GM21367 (cell line): ENCODE measurements around the gene ULK4.
"Not testable (repeated sequence)": the region's sequence is repeated elsewhere in the genome, so short reads cannot be mapped to it uniquely, and the experiment has no call there.

Experiments
- ATAC-seq: cut with Tn5 transposase; IDR thresholded peaks from one replicate; pipeline ENCODE4 v1.9.1; 2021; ENCODE audit not compliant: unreplicated experiment

ULK4 gene

DNA sequence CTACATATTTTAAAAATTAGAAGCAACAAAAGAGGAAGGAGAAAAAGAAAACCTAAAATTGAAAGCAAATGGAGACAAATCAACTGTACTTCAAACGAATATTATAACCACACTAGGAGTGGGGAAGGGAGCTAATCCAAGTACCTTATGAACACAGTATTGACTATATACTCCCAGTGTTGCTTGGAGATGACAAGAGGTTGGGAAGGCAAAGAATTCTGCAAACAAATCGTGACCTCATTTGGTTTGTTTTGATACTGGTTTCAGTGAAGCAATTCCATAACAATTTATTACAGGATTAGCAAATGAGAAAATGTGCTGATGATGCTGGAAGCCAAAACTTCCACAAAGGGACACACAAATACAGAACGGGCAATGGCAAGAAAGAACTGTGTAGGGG is 268.1 kb downstream of the ULK4 start:
- no peak for ATAC-seq

DNA sequence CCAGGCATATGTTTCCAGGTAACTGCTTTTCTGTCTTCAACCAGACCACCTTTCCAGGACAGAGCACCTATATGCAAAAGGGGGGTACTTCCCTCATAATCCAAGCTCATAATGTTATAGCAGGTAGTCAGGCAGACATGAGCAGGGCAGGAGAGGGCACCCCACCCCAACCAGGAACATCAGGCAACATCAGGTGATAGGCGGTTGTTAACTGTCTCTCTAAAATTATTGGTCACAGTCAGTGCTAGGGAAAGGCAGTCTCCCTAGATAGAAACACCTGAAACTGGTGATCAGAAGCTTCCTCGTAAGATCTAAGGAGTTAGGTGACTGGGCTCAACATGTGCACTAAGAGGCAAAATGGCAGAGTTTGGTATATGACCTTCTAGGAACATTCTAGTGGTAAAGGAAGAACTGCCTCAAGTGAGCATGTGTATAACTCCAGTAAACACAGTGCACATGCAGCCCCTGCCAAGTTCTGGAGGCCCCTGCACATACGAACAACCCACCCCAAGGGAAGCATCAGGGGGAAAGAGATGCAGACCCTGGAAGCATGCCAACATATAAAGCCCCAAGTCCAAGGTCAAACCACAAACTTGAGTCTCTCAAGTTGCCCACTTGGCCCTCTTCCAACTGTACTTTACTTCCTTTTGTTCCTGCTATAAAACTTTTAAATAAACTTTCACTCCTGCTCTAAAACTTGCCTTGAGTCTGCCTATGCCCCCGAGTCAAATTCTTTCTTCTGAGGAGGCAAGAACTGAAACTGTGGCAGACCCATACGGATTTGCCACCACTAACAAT is 270.9 kb downstream of the ULK4 start:
- ATAC-seq, result no peak

DNA sequence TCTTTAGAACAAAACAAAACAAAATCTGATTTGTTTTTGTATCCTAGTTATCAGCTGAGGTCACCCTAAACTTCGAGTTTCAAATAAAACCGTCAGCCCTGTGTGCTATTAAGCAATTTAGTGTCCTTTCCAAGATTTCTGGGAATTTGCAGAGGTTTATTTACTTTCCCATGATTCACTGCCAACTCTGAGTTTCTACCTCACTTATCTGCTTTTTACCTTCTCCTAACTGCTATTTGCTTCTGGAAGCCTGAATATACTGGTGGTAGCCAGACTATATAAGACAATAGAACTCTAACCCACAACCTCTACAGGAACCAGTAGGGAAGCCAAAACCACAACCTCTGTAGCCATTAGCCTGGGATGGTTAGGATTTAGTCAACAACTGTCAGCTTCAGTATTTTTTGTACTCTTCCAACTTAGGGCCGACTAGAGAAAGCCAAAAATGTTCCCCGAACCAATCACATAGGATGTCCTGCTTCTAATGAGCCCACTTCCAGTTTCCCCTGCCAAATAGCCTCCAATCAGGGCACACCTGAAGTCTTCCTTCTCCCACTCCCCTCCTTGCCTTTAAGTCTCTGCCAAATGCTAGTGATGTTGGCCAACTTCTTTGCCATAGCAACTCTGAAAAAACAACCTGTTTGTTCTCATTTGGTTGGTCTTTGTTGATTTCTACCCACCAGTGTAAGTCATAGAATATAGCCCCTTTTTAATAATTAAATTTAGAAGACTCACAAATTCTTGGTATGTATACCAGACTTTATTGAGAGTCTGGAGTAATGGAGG is 273.1 kb downstream of the ULK4 start:
- no peak for ATAC-seq

DNA sequence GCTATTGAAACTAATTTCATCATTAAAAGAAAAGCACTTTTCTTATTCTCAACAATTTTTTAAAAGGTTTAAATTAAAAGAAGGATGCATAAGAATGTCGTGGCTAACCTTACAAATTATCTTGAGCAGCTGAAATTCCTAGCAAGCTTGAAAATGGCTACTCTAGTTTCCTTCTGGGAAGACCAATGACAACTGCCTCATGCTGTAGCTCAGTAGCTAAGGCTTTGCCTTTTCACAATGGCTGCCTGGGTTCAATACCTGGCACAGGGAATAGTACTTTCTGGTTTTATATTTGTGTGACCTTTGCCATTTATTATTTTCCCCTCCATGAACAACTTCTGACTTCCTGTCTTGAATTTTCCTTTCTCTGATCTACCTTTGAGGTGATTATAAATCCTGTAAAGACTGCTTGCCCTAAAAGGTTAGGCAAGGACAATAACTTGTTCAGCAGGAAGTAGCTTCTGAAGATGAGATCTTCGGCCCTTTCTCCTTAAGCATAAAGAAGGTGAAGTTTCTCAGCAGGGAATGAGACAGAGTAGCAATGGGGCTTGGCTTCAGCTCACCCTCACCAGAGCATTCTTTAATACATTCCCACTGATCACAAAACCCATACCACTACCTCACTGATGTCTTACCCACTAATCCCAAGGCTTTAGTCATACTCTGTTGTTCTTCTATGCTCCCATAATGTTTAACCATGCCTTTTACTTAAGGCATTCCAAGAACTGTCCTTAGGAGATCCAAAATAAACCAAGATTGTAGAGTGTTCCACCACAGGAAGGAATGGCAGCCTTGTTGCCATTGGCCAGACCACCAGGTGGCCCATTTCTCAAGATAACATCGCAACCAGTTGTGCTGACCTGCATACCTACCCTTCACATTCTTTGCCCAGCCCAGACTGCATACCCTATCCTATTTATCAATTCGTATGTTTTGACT is 276.8 kb downstream of the ULK4 start:
- no peak for ATAC-seq

DNA sequence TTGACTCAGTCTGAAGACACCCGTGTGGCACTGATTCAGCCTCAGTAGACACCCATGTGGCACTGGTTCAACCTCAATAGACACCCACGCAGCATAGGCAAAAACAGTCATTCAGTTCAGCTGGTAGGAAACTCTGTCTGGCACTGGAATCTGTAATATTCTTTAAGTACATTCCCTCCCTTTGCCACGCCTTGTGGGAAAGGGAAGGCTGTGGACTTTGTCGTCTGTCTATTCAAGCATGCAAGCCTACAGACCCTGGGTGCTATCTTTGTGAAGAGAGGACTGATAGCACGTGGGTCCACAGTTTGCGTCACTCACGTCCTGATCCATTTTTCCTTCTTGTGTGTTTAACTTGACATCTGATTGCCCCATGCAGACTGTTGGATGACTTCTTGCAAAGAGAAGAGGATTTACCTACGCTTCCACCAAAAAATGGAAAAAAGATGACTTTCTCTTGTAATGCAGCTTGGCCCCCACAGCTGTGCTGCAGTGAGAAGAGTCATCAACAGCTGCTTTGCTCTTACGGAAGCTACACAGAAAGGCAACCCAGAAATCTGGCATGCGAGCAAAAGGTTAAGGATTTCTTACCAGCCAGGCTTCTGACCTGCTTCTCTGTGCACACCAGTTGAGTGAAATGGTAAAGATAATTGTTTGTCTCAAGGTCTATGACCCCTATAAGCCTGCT is 278.1 kb downstream of the ULK4 start:
- ATAC-seq, result no peak

DNA sequence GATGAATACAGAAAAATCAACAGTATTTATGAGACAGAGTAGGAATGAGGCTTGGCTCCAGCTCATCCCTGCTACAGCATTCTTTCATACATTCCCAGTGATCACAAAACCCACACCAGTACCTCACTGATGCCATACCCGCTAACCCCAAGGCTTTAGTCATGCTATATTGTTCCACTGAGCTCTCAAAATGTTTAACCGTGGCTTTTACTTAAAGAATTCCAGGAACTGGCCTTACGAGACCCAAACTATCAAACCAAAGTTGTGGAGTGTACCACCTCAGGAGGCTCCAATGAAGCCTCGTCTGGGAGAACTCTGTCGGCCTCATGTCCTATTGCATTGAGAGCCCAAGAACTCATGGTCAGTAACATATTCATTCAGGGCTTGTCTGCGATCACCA is 278.9 kb downstream of the ULK4 start:
- ATAC-seq, result no peak

DNA sequence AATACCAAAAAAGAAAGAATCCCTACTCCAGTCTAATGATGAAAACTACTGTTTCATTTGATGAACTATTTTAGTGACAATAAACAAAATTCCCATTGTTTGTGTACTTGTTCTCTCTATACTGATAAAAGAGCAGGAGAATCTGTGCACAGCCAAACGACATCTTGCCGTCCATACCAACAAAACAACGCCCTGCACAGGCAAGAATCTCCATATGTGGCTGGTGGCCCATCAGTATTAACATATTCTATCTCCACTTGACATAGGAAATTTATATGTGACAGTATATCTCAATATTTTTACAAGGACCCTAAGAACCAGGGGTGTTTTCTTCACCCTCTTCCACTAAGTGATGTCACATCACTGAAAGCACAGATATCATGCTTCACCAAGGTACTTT is 279.5 kb downstream of the ULK4 start:
- no peak for ATAC-seq

DNA sequence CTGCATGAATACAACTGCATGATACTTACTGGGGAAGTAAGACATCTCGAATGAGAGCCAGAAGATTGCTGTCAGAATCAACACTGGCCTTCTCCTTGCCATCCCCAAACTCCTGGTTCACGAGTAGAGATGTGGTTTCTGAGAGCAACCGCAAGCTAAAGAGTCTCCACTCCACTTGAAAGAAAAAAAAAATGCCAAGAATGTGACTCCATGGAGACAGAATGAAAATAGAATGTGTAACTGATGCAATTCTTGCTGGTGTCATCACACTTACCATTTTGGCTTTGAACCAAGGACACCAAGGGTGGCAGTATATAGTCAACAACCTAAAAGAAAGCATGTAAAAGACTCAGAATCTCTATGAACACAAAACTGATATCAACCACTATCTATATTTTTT is 280.4 kb downstream of the ULK4 start:
- ATAC-seq, result no peak

DNA sequence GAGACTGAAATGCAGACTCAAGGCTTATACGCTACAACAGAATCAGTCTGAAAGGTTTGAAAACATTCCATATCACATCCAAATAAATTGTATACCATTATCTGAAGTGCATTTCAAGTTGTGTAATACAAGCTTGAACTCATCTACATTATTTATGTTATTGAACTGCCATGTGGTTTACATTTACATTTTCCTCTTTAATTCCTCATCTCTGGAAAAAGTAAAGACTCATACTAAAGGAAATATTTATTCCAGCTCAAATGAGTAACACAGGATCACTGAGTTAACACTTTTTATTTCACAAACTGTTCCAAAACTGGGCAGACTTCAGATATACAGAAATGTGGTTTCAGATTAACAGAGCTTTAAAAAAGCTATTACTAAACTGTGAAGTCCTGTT is 282.5 kb downstream of the ULK4 start:
- no peak for ATAC-seq

DNA sequence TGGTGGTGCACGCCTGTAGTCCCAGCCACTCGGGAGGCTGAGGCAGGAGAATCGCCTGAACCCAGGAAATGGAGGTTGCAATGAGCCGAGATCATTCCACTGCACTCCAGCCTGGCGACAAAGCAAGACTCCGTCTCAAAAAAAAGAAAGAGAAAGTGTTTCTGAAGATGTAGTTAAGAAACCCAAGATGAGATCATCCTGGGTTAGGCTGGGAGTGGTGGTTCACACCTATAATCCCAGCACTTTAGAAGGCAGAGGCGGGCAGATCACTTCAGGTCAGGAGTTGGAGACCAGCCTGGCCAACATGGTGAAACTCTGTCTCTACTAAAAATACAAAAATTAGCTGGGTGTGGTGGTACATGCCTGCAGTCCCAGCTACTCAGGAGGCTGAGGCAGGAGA is 286.8 kb downstream of the ULK4 start:
- ATAC-seq, result not testable (repeated sequence)

DNA sequence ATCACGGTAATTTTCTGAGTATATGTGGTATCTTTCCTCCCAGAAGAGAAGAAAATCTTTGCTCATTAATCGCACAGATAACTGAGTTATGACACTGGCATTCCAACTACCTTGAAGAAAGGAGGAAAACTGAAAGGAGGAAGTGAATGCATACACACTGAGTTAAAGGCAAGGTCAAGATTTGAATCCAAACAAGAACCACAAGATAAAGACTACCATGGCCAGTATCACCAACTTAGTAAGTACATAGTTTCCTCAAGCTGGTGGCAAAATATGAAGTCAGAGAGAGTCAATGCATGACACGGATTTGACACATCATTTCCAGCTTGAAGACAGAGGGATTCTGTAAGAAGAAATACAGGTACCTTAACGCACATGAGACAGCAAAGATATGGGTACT is 287.5 kb downstream of the ULK4 start:
- no peak for ATAC-seq

DNA sequence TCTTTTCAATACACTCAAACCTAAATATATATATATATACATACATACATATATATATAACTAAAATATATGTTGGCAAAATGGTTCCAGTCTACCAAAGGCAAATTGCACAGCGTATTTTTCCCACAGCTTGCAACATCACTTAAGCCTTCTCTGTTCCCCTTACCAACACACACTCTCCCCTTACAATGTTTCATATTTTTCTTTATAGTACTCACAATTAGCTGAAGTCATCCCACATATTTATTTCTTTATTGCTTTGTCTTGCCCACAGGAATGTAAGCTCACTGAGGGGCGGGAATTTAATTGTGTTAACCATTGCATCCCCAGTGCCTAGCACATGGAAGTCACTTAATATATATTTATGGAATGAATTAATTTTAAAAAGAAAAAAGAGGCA is 288.3 kb downstream of the ULK4 start:
- ATAC-seq, result no peak

DNA sequence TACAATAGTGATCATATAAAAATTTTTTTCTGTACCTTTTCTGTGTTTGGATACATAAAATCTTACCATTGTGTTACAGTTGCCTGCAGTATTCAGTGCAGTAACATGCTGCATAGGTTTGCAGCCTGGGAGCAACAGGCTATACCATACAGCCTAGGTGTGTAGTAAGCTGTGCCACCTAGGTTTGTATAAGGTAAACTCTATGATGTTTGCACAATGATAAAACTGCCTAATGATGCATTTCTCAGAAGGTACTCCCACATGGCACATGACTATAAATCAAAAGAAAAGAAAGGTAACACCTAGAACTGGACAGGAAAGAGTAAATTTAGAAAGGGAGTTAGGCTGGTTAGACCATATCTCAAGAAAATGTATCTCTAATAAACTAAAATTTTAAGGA is 293.5 kb downstream of the ULK4 start:
- no peak for ATAC-seq

DNA sequence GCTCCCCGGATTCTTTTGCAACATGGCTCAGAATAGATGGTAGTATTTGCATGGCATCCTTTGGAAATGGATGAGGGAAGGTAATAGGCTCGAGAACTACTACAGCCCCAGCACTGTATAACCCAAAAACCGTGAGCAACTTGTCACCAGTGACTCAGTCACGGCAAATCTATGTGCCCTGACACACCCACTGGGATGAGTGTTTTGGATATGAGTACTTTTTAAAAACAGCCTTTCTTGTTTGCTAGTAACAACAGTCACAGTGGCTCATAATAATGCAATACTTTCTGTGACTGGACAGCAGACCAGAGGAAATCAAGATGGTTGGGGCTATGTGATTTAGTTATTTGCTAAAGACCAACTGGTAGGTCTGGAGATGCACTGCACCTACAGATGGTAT is 299.6 kb downstream of the ULK4 start:
- ATAC-seq, result no peak

DNA sequence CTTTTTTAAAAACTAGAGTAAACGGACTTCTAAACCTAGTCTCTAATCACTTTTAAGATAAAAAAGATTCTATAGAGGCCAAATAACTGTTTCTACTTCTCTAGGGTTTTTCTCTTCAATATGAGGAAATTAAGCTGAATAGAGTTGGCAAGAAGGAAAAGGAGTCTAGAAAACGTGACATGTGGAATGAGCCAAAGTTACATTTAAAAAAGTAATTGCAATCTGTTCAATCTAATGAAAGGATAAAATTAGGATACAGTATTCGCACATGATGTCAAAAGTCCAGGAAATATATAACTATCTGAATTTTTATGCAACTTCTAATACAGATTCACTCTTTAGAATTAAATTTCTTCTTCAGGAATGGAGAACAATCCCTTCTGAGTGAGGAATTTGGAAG is 300.1 kb downstream of the ULK4 start:
- ATAC-seq, result no peak

DNA sequence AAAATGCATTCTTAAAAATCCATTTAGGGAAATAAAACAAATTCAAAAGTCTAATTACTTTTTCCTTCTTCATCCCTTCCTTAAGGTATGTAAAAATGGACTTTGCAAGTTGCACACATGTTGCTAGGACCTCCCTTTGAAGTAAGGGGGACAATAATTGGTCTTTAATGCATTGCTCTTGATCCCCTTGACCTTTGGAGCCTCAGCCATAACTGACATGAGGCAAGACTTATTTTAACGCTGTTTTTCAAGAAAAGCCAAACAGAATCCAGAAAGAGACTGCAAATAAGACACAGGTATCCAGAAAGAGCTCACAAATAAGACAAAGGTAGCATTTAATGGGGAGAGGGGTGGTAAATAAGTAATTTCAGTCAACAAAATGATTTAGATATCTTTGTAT is 301.4 kb downstream of the ULK4 start:
- no peak for ATAC-seq

DNA sequence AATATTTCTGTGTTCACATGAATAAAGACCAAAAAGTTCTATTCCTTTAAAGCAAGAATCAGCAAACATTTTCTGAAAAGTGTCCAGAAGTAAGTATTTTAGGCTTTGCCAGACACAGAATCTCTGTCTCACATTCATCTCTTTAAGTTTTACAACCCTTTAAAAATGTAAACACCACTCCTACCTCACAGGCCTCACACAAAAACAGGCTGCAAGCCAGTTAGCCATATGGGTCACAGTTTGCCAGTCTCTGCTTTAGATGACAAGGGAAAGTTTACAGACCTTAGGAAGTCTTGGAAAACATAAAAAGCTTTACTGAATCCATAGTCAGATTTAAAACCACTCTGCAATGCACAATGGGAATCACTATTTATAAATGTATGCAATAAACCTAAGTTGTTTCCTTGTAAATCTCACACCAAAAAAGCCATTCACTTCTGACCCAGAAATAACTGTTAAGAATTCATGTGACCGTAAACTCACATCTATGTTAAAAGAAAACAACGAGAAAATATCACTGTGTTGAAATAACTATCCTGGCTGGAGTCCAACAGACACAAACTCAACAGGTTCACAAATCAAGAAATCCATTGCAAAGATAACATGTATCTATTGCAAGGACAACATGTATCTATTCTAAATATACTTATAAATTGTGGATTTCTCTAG is 308.2 kb downstream of the ULK4 start:
- ATAC-seq, result no peak

DNA sequence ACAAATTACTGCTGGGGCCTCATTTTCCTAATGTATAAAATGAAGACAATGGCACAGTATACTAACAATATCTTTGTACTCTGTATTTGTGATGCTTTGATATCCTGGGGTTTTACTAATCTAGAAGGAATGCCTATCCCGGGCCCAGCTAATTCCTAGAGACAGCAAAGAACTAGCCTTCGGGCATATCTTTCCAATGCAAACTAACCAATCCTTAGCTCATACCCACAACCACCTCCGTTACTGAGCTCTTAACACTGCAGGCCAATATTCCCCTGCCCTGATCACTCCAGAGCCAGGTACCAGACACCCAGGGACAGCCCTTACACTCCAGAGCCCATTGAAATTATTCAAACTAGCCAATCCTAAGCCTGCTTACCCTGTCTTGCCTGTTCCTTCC is 309.0 kb downstream of the ULK4 start:
- no peak for ATAC-seq

DNA sequence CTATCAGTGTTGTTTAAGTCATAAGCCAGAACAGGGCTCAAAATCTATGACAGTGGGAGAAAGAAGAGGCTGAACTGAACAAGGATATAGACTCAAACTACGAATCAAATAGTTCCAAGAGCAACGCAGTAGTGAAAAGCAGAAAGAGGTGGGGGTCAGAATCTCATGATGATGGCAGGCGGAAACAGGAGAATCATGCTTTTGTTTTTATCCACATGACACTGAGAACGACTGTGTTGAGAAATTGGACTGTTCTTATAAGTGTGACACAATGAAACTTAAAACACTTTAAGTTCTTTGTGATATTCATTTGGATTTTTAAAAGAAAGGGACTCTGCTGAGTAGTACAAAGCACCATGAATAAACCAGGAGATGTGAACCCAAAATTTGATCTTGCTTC is 309.4 kb downstream of the ULK4 start:
- no peak for ATAC-seq

DNA sequence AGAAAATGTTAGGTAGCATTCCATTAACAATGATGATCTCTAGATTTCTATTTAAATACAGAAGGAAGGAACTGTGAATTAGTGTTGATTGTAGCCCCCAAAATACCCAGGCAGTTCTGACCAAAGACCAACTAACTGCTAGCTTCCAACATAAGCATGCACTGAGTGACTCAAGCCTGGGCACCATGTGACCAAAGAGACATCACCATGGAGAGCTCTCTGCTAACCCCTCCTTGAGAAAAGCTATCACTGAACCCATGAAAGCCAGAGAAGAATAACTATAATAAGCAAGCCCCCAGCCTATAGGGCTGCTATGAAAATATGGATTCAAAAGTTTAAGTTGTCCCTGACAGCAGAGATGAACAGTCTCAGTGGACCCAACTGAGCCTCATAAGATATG is 310.2 kb downstream of the ULK4 start:
- ATAC-seq, result no peak
